ENCODE measurements around the gene SCART1. TPM values are rescaled to one million over a fixed set of nuclear protein-coding genes. Genes with fewer than 3 reads are reported as not detected.

SCART1 gene
- total RNA-seq, 1 experiment from 2014 or later, result 1.1 TPM

DNA sequence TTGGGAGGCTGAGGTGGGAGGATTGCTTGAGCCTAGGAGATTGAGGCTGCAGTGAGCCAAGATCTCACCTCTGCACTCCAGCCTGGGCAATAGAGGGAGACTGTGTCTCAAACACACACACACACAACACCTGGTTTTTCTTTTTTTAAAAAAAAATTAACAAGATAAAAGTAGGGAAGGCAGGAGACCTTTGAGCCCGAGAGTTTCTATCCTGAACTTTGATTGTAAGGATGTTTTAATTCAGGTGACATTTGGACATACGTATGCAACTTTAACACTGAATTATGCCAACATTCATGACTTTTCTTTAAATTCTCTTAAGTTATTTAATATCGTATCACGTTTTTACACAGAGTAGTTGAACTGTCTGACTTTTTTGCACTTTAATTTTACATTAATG, 61.7 kb downstream of the SCART1 start:
- Mint-ChIP-seq H3K4me3 (no peak overlapping the region), H3K9me3 (peaks cover 90% of the 10 kb centered on the region), H3K4me1 (no peaks in the 10 kb centered on the region), H3K27me3 (ENCODE audit: low read depth) (no peaks in the 10 kb centered on the region), H3K36me3 (peaks cover 61% of the 10 kb centered on the region), H3K27ac (no peak overlapping the region)
- ChIA-PET CTCF (no interaction called here), POLR2A (no interaction called here)
- DNase-seq (ENCODE audit: low spot score) (no peak), ATAC-seq (no peak)
- TF ChIP-seq, protein P1, sequence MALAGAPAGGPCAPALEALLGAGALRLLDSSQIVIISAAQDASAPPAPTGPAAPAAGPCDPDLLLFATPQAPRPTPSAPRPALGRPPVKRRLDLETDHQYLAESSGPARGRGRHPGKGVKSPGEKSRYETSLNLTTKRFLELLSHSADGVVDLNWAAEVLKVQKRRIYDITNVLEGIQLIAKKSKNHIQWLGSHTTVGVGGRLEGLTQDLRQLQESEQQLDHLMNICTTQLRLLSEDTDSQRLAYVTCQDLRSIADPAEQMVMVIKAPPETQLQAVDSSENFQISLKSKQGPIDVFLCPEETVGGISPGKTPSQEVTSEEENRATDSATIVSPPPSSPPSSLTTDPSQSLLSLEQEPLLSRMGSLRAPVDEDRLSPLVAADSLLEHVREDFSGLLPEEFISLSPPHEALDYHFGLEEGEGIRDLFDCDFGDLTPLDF (CRISPR knock-in tag; IDR thresholded peaks at IDR 0.05), result no peak
- no peak for TF ChIP-seq PRRX2 (CRISPR knock-in tag; IDR thresholded peaks at IDR 0.05)
- TF ChIP-seq TEAD4 (CRISPR knock-in tag; IDR thresholded peaks at IDR 0.05), result no peak
- TF ChIP-seq, protein P2, sequence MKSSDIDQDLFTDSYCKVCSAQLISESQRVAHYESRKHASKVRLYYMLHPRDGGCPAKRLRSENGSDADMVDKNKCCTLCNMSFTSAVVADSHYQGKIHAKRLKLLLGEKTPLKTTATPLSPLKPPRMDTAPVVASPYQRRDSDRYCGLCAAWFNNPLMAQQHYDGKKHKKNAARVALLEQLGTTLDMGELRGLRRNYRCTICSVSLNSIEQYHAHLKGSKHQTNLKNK (CRISPR knock-in tag; IDR thresholded peaks at IDR 0.05), result no peak
- no peak for TF ChIP-seq ELF4 (CRISPR knock-in tag; IDR thresholded peaks at IDR 0.05; ENCODE audit: low read depth)
- TF ChIP-seq, protein P3, sequence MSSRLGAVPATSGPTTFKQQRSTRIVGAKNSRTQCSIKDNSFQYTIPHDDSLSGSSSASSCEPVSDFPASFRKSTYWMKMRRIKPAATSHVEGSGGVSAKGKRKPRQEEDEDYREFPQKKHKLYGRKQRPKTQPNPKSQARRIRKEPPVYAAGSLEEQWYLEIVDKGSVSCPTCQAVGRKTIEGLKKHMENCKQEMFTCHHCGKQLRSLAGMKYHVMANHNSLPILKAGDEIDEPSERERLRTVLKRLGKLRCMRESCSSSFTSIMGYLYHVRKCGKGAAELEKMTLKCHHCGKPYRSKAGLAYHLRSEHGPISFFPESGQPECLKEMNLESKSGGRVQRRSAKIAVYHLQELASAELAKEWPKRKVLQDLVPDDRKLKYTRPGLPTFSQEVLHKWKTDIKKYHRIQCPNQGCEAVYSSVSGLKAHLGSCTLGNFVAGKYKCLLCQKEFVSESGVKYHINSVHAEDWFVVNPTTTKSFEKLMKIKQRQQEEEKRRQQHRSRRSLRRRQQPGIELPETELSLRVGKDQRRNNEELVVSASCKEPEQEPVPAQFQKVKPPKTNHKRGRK (CRISPR knock-in tag; IDR thresholded peaks at IDR 0.05; ENCODE audit: borderline replicate concordance), result no peak
- TF ChIP-seq, protein P4, sequence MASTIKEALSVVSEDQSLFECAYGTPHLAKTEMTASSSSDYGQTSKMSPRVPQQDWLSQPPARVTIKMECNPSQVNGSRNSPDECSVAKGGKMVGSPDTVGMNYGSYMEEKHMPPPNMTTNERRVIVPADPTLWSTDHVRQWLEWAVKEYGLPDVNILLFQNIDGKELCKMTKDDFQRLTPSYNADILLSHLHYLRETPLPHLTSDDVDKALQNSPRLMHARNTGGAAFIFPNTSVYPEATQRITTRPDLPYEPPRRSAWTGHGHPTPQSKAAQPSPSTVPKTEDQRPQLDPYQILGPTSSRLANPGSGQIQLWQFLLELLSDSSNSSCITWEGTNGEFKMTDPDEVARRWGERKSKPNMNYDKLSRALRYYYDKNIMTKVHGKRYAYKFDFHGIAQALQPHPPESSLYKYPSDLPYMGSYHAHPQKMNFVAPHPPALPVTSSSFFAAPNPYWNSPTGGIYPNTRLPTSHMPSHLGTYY (CRISPR knock-in tag; IDR thresholded peaks at IDR 0.05), result no peak
- no peak for TF ChIP-seq CREB1 (CRISPR knock-in tag; IDR thresholded peaks at IDR 0.05)
- TF ChIP-seq ZNF232 (CRISPR knock-in tag; IDR thresholded peaks at IDR 0.05), result no peak
- TF ChIP-seq ZNF138 (CRISPR knock-in tag; conservative IDR thresholded peaks at IDR 0.05), result no peak
- no peak for TF ChIP-seq ETV6 (CRISPR knock-in tag; IDR thresholded peaks at IDR 0.05)
- TF ChIP-seq NR2C2 (CRISPR knock-in tag; IDR thresholded peaks at IDR 0.05), result no peak
- TF ChIP-seq, protein P5, sequence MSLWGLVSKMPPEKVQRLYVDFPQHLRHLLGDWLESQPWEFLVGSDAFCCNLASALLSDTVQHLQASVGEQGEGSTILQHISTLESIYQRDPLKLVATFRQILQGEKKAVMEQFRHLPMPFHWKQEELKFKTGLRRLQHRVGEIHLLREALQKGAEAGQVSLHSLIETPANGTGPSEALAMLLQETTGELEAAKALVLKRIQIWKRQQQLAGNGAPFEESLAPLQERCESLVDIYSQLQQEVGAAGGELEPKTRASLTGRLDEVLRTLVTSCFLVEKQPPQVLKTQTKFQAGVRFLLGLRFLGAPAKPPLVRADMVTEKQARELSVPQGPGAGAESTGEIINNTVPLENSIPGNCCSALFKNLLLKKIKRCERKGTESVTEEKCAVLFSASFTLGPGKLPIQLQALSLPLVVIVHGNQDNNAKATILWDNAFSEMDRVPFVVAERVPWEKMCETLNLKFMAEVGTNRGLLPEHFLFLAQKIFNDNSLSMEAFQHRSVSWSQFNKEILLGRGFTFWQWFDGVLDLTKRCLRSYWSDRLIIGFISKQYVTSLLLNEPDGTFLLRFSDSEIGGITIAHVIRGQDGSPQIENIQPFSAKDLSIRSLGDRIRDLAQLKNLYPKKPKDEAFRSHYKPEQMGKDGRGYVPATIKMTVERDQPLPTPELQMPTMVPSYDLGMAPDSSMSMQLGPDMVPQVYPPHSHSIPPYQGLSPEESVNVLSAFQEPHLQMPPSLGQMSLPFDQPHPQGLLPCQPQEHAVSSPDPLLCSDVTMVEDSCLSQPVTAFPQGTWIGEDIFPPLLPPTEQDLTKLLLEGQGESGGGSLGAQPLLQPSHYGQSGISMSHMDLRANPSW (CRISPR knock-in tag; conservative IDR thresholded peaks at IDR 0.05; ENCODE audit: low read depth), result no peak
- TF ChIP-seq ZNF263 (CRISPR knock-in tag; IDR thresholded peaks at IDR 0.05; ENCODE audit: low read depth), result no peak

DNA sequence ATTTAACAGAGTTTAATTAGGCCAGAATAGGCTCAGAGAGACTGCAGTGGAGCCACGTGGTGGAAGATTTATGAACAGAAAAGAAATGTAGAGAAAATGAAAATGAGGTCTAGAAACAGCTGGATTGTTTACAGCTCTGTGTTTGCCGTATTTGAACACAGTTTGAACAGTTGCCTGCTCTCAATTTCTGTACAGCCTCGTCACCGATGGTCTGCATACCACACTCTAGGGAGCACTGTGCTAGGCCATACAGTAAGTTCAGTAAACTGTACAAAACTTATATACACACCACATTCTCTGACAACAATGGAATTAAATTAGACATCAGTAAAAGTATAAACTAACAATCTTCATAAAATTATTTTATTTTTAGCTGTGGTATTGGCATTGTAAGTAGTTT, 62.3 kb downstream of the SCART1 start:
- CTCF ChIA-PET, result no interaction called here
- H3K9me3 Mint-ChIP-seq, result peaks cover 90% of the 10 kb centered on the region
- H3K4me1 Mint-ChIP-seq, result no peaks in the 10 kb centered on the region
- POLR2A ChIA-PET, result no interaction called here
- H3K36me3 Mint-ChIP-seq, result peaks cover 62% of the 10 kb centered on the region
- DNase-seq (ENCODE audit: low spot score) (no peak), ATAC-seq (no peak)
- H3K4me3 Mint-ChIP-seq, result no peak overlapping the region
- H3K27me3 Mint-ChIP-seq (ENCODE audit: low read depth), result peaks cover 3% of the 10 kb centered on the region; the same call in 1 of the 2 replicates
- H3K27ac Mint-ChIP-seq, result no peak overlapping the region
- TF ChIP-seq, protein P6, sequence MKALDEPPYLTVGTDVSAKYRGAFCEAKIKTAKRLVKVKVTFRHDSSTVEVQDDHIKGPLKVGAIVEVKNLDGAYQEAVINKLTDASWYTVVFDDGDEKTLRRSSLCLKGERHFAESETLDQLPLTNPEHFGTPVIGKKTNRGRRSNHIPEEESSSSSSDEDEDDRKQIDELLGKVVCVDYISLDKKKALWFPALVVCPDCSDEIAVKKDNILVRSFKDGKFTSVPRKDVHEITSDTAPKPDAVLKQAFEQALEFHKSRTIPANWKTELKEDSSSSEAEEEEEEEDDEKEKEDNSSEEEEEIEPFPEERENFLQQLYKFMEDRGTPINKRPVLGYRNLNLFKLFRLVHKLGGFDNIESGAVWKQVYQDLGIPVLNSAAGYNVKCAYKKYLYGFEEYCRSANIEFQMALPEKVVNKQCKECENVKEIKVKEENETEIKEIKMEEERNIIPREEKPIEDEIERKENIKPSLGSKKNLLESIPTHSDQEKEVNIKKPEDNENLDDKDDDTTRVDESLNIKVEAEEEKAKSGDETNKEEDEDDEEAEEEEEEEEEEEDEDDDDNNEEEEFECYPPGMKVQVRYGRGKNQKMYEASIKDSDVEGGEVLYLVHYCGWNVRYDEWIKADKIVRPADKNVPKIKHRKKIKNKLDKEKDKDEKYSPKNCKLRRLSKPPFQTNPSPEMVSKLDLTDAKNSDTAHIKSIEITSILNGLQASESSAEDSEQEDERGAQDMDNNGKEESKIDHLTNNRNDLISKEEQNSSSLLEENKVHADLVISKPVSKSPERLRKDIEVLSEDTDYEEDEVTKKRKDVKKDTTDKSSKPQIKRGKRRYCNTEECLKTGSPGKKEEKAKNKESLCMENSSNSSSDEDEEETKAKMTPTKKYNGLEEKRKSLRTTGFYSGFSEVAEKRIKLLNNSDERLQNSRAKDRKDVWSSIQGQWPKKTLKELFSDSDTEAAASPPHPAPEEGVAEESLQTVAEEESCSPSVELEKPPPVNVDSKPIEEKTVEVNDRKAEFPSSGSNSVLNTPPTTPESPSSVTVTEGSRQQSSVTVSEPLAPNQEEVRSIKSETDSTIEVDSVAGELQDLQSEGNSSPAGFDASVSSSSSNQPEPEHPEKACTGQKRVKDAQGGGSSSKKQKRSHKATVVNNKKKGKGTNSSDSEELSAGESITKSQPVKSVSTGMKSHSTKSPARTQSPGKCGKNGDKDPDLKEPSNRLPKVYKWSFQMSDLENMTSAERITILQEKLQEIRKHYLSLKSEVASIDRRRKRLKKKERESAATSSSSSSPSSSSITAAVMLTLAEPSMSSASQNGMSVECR (CRISPR knock-in tag; IDR thresholded peaks at IDR 0.05; ENCODE audit: borderline replicate concordance), result no peak
- TF ChIP-seq SP1 (CRISPR knock-in tag; conservative IDR thresholded peaks at IDR 0.05), result no peak
- TF ChIP-seq, protein P7, sequence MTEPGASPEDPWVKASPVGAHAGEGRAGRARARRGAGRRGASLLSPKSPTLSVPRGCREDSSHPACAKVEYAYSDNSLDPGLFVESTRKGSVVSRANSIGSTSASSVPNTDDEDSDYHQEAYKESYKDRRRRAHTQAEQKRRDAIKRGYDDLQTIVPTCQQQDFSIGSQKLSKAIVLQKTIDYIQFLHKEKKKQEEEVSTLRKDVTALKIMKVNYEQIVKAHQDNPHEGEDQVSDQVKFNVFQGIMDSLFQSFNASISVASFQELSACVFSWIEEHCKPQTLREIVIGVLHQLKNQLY (CRISPR knock-in tag; IDR thresholded peaks at IDR 0.05), result no peak
- no peak for TF ChIP-seq ZNF263 (CRISPR knock-in tag; IDR thresholded peaks at IDR 0.05; ENCODE audit: low read depth)
- no peak for TF ChIP-seq MYBL2 (CRISPR knock-in tag; IDR thresholded peaks at IDR 0.05)
- no peak for TF ChIP-seq OVOL2 (CRISPR knock-in tag; IDR thresholded peaks at IDR 0.05; ENCODE audit: borderline replicate concordance)
- no peak for TF ChIP-seq ZNF219 (CRISPR knock-in tag; IDR thresholded peaks at IDR 0.05; ENCODE audit: borderline replicate concordance)
- TF ChIP-seq, protein P5 (CRISPR knock-in tag; conservative IDR thresholded peaks at IDR 0.05; ENCODE audit: low read depth), result no peak
